H9 (cell line): ENCODE results near the gene CHSY3. TPM values are rescaled to one million over a fixed set of nuclear protein-coding genes. Genes with fewer than 3 reads are reported as not detected.

ENCODE experiments used
- DNase-seq: peaks from one replicate; pipeline ENCODE4 v3.0.0-alpha.2; 2017
- H2AFZ ChIP-seq: one replicate; pipeline ENCODE4 v1.6.1; 2013; ENCODE audit warnings: mild to moderate bottlenecking, low read length, control low read depth, moderate library complexity
- H2AK5ac ChIP-seq: 2 replicates; pipeline ENCODE4 v1.6.1; 2013; ENCODE audit warnings: low read length, control low read depth, mixed read lengths; ENCODE audit not compliant: insufficient read length
- H2BK120ac ChIP-seq: one replicate; pipeline ENCODE4 v1.6.1; 2013; ENCODE audit warnings: low read depth, mild to moderate bottlenecking, low read length, control low read depth, inconsistent platforms; ENCODE audit not compliant: poor library complexity, severe bottlenecking
- H2BK12ac ChIP-seq: 2 replicates; pipeline ENCODE4 v1.6.1; 2013; ENCODE audit warnings: low read length, control low read depth, mixed read lengths, low read depth; ENCODE audit not compliant: insufficient read length
- H2BK15ac ChIP-seq: 2 replicates; pipeline ENCODE4 v1.6.1; 2013; ENCODE audit warnings: low read depth, low read length, control low read depth
- H2BK20ac ChIP-seq: one replicate; pipeline ENCODE4 v1.6.1; 2013; ENCODE audit warnings: low read depth, mild to moderate bottlenecking, low read length, control low read depth, inconsistent platforms; ENCODE audit not compliant: poor library complexity, severe bottlenecking
- H2BK5ac ChIP-seq: 2 replicates; pipeline ENCODE4 v1.6.1; 2013; ENCODE audit warnings: low read length, control low read depth, mixed read lengths; ENCODE audit not compliant: insufficient read length
- H3K14ac ChIP-seq: 2 replicates; pipeline ENCODE4 v1.6.1; 2013; ENCODE audit warnings: low read length, control low read depth; ENCODE audit not compliant: insufficient read depth
- H3K18ac ChIP-seq: 2 replicates; pipeline ENCODE4 v1.6.1; 2013; ENCODE audit warnings: low read depth, mild to moderate bottlenecking, mixed read lengths, low read length, control low read depth; ENCODE audit not compliant: insufficient read length
- H3K23ac ChIP-seq: 2 replicates; pipeline ENCODE4 v1.6.1; 2013; ENCODE audit warnings: low read length, control low read depth, mixed read lengths, low read depth; ENCODE audit not compliant: insufficient read length
- H3K23me2 ChIP-seq: 2 replicates; pipeline ENCODE4 v1.6.1; 2013; ENCODE audit warnings: low read depth, mild to moderate bottlenecking, mixed read lengths, low read length, control low read depth; ENCODE audit not compliant: insufficient read length, poor library complexity, severe bottlenecking
- H3K27ac ChIP-seq: 2 replicates; pipeline ENCODE4 v1.5.1; 2013; ENCODE audit warnings: low read length, control low read depth, mixed read lengths, low read depth; ENCODE audit not compliant: insufficient read length
- H3K27me3 ChIP-seq: 2 replicates; pipeline ENCODE4 v1.6.1; 2013; ENCODE audit warnings: low read length, control low read depth, inconsistent platforms; ENCODE audit not compliant: insufficient read depth
- H3K4ac ChIP-seq: 2 replicates; pipeline ENCODE4 v1.6.1; 2013; ENCODE audit warnings: low read depth, mild to moderate bottlenecking, control low read depth, inconsistent platforms, low read length, moderate library complexity
- H3K4me1 ChIP-seq: 2 replicates; pipeline ENCODE4 v1.6.1; 2013; ENCODE audit warnings: low read length, control low read depth, inconsistent platforms; ENCODE audit not compliant: insufficient read depth
- H3K4me2 ChIP-seq: 2 replicates; pipeline ENCODE4 v1.6.1; 2013; ENCODE audit warnings: low read length, control low read depth, mixed read lengths; ENCODE audit not compliant: insufficient read length, insufficient read depth
- H3K56ac ChIP-seq: 2 replicates; pipeline ENCODE4 v1.6.1; 2013; ENCODE audit warnings: low read depth, mild to moderate bottlenecking, mixed read lengths, low read length, control low read depth; ENCODE audit not compliant: insufficient read length
- H3K79me1 ChIP-seq: 2 replicates; pipeline ENCODE4 v1.6.1; 2013; ENCODE audit warnings: low read depth, mild to moderate bottlenecking, moderate library complexity, low read length, control low read depth, inconsistent platforms; ENCODE audit not compliant: insufficient read depth, poor library complexity, severe bottlenecking
- H3K79me2 ChIP-seq: 2 replicates; pipeline ENCODE4 v1.6.1; 2013; ENCODE audit warnings: low read length, control low read depth, inconsistent platforms; ENCODE audit not compliant: insufficient read depth
- H3K9ac ChIP-seq: 2 replicates; pipeline ENCODE4 v1.6.1; 2013; ENCODE audit warnings: low read length, control low read depth, mixed read lengths; ENCODE audit not compliant: insufficient read length; ENCODE audit errors: extremely low read depth
- H3K9me3 ChIP-seq: one replicate; pipeline ENCODE4 v1.6.1; 2013; ENCODE audit warnings: low read depth, low read length, inconsistent platforms; ENCODE audit not compliant: control insufficient read depth
- H3T11ph ChIP-seq: one replicate; pipeline ENCODE4 v1.6.1; 2013; ENCODE audit warnings: mild to moderate bottlenecking, low read length, control low read depth, inconsistent platforms
- H4K20me1 ChIP-seq: one replicate; pipeline ENCODE4 v1.6.1; 2013; ENCODE audit not compliant: control insufficient read depth, insufficient read length, insufficient read depth
- H4K5ac ChIP-seq: 2 replicates; pipeline ENCODE4 v1.6.1; 2013; ENCODE audit warnings: low read depth, mild to moderate bottlenecking, mixed read lengths, low read length, control low read depth; ENCODE audit not compliant: insufficient read length
- H4K8ac ChIP-seq: replicated peaks from 2 replicates; pipeline ENCODE4 v1.6.1; 2013; ENCODE audit warnings: low read length, control low read depth, mixed read lengths, low read depth; ENCODE audit not compliant: insufficient read length
- H4K91ac ChIP-seq: 2 replicates; pipeline ENCODE4 v1.6.1; 2013; ENCODE audit warnings: low read depth, mild to moderate bottlenecking, moderate library complexity, mixed read lengths, low read length, control low read depth; ENCODE audit not compliant: insufficient read length
- H3K27ac Mint-ChIP-seq, 3 experiments: 2 replicates in 2 of 3; 3 replicates in 1 of 3; pipeline ENCODE4 v1.8.0; 2020 to 2021; ENCODE audit warnings: mixed read lengths in 3 of 3, mild to moderate bottlenecking in 1 of 3, moderate library complexity in 1 of 3
- H3K27me3 Mint-ChIP-seq: 2 replicates; pipeline ENCODE4 v1.8.0; 2021; ENCODE audit warnings: low read depth, mild to moderate bottlenecking, moderate library complexity, mixed read lengths
- H3K36me3 Mint-ChIP-seq, 3 experiments: 2 replicates in 2 of 3; 3 replicates in 1 of 3; pipeline ENCODE4 v1.8.0; 2020 to 2021; ENCODE audit warnings: low read depth in 3 of 3, mixed read lengths in 3 of 3; ENCODE audit not compliant: insufficient read depth in 1 of 3
- H3K4me1 Mint-ChIP-seq, 2 experiments: 2 replicates each; pipeline ENCODE4 v1.8.0; 2020; ENCODE audit warnings: mixed read lengths in 2 of 2
- H3K4me3 Mint-ChIP-seq, 2 experiments: 2 replicates in 1 of 2; 3 replicates in 1 of 2; pipeline ENCODE4 v1.8.0; 2020 to 2021; ENCODE audit warnings: mild to moderate bottlenecking in 2 of 2, mixed read lengths in 2 of 2, moderate library complexity in 1 of 2
- H3K9me3 Mint-ChIP-seq, 2 experiments: 2 replicates in 1 of 2; 3 replicates in 1 of 2; pipeline ENCODE4 v1.8.0; 2020; ENCODE audit warnings: mild to moderate bottlenecking in 2 of 2, mixed read lengths in 2 of 2, moderate library complexity in 1 of 2
- CTCF ChIP-seq: fragments of 200-600 bp; sonication (generic); conservative IDR thresholded peaks from 3 replicates; pipeline ENCODE4 v1.8.0; 2021; ENCODE audit warnings: antibody characterized with exemption, mild to moderate bottlenecking
- WGBS: extraction: QIAGEN DNeasy Blood & Tissue Kit; methylation state at CpG from one replicate; pipeline ENCODE4 v1.1.7; 2013; ENCODE audit warnings: missing lambda C conversion rate, low lambda C conversion rate, mixed read lengths; ENCODE audit not compliant: insufficient read length; ENCODE audit errors: extremely low coverage; 5-methylcytosine and 5-hydroxymethylcytosine counted together
- total RNA-seq: library from RNA; stranded (reverse); gene quantifications from 2 replicates; pipeline ENCODE4 v1.2.1, GENCODE V29; 2021

The CHSY3 gene
- total RNA-seq, 1 experiment from 2014 or later, result 0.37 TPM

GRCh38 chr5:129903466-129904101 is 681 bp upstream of the CHSY3 start:
- Histone ChIP-seq H3K18ac (no peak overlapping the region), H2AFZ (no peak overlapping the region), H2BK15ac (no peak overlapping the region), H2BK120ac (no peak overlapping the region), H3K9me3 (no peaks in the 10 kb centered on the region), H3K14ac (no peak overlapping the region), H3K27me3 (peaks cover 13% of the 10 kb centered on the region; the same call in 1 of the 2 replicates), H3K4ac (no peak overlapping the region), H2BK5ac (no peak overlapping the region), H4K91ac (no peak overlapping the region), H3K23ac (no peak overlapping the region), H4K8ac (no peak overlapping the region), H3K23me2 (peaks cover 21% of the 10 kb centered on the region), H3K79me1 (no peaks in the 10 kb centered on the region), H4K5ac (no peak overlapping the region), H3K4me1 (no peaks in the 10 kb centered on the region), H3K27ac (no peak overlapping the region), H3T11ph (no peak overlapping the region), H2BK12ac (no peak overlapping the region), H3K56ac (no peak overlapping the region), H4K20me1 (no peaks in the 10 kb centered on the region), H3K79me2 (no peaks in the 10 kb centered on the region), H2BK20ac (no peak overlapping the region), H3K9ac (no peak overlapping the region), H2AK5ac (no peak overlapping the region), H3K4me2 (peak overlapping the region; percentile 61)
- Mint-ChIP-seq H3K9me3 (no peaks in the 10 kb centered on the region; a peak in 1 of 5 replicates), H3K4me1 (peaks cover 16 to 18% of the 10 kb centered on the region in 2 experiments), H3K4me3 (peak overlapping the region; percentile 78 to 88), H3K27me3 (peaks cover 51% of the 10 kb centered on the region), H3K27ac (peak overlapping the region in 2 of 3 experiments; percentile 4 to 7; a peak in 2 of 7 replicates), H3K36me3 (no peaks in the 10 kb centered on the region; a peak in 1 of 7 replicates)
- no peak for DNase-seq
- no peak for TF ChIP-seq CTCF
- WGBS, result no CpG with 5 or more reads among the region's 29 CpGs
